NT2/D1 (cell line): ENCODE data around the gene SNCB.

Experiments used
- SUZ12 ChIP-seq: IDR thresholded peaks from 2 replicates; pipeline ENCODE4 v1.6.1; 2011; ENCODE audit not compliant: insufficient read length, insufficient read depth; ENCODE audit errors: extremely low read depth
- ZNF274 ChIP-seq: IDR thresholded peaks from 2 replicates; pipeline ENCODE4 v1.6.1; 2011; ENCODE audit warnings: mild to moderate bottlenecking, low read depth, low read length

DNA sequence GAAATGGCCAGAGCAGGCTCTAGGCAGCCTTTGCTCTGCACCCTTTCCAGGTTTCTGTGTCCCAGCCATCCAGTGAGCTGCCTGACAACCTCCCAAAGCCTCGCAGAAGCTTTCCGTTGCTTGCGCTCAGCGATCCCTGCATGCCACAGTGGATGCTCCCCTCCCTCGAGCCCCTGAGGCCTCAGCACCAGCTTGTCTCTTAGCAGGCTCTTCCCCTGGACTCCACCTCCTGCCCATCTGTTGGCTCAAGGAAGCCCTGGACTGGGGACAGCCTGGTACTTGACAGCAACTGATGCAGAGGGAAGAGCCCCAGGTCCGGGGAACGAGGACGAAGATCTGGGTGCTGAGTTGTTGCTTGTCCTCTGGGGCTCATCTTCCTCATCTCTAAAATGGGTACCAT, 40.1 kb upstream of the SNCB start:
- TF ChIP-seq ZNF274 (no peak), SUZ12 (no peak)
